Stimulated activated CD4-positive, alpha-beta T cell treated with anti-CD3 and anti-CD28 coated beads, Interleukin-4, amount 100 ng/mL, for 48 hours (primary cell): ENCODE data around the gene SLC18A3.

Experiments
- DNase-seq, 2 donors: peaks; one replicate each; pipeline ENCODE4 v3.0.0-alpha.2; 2020; ENCODE audit warnings: low read depth in 2 of 2

SLC18A3 gene

DNA sequence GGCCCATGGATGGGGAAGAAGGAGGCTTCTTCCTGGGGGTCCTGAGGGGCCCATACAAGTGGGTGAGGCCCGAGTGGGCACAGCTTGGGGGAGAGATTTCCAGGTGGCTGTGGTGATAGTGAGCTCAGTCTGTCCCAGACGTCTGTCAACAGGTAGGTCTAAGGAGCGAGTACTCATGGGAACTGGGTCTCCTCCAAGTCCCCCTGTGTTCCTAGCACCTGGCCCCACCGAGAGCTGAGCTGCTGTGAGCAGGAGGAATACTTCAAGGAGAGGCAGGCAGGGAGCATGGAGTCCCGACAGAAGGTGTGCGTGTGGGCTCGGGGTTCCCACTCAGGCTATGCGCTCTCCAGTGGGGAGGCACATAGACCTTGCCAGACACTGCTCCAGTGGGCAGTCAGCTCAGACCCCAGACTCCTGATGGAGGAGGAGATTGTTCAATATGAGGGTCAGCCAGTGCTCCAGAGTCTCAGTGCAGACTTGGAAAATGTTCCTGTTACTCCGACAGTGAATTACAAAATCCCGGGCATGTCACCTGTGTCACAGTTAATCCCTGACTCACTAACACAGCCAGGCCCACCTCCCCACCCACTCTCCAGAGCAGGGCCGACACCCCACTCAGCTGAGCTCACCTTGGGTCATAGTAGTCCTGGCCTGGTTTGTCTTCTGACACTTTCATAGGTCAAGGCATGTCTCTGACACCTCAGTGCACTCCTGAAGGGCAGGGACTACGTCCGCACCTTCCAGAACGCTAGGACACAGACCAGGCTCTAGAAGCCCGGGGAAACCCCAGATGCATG lies 41.1 kb downstream of the SLC18A3 start:
- DNase-seq, result no peak

DNA sequence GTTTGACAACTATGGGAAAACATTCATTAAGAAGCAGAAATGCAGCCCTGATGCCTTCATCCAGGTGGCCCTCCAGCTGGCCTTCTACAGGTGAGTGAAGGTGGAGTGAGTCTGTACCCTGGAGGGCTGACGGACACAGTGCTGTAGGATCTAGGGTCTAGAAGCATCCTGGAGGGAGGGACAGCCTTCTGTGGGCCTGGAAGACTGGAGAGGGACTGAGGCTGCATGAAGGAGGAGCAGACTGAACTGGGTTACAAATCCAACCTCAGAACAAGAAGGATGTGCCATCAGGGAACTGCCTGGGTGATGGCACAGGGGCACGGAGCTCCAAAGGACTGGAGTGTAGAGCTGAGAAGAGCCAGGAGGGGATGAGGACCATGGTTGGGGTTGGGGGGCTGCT lies 41.8 kb downstream of the SLC18A3 start:
- DNase-seq, result no peak

DNA sequence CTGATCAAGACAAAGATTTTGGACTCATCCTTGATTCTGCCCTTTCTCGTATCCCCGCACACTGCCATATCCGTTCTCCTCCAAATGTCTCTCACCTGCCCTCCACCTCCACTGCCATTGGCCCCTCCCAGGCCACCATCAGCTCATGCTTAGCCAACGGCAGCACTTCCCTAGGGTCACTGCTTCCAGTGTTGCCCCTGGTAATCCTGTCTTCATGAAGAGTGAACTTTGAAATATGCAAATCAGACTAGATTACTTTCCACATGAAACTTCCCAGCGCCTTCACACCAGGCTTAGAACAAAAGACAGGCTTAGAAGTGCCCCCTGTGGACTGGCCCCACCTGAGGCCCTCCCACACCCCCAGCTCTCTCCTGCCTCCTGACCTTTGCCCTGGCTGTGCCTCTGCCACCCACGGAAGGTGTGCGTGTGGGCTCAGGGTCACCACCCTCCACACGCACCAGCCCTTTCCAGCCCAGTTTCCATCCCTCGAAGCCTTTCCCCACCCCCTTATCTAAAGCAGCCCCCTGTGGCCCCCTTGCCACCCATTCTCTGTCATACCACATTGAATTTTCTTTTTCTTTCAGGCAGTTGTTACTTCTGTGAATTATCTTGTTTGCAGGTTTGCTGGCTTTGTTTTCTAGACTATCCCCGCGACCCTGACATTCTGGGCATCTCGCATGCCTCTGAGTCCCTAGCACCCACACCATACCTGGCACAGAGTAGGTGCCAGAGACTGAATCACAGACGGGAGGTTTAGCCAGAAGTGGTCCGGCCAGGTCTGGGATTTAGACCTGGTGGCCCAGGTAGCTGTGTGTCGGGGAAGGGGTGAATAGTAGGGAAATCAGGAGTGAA lies 42.5 kb downstream of the SLC18A3 start:
- no peak for DNase-seq

DNA sequence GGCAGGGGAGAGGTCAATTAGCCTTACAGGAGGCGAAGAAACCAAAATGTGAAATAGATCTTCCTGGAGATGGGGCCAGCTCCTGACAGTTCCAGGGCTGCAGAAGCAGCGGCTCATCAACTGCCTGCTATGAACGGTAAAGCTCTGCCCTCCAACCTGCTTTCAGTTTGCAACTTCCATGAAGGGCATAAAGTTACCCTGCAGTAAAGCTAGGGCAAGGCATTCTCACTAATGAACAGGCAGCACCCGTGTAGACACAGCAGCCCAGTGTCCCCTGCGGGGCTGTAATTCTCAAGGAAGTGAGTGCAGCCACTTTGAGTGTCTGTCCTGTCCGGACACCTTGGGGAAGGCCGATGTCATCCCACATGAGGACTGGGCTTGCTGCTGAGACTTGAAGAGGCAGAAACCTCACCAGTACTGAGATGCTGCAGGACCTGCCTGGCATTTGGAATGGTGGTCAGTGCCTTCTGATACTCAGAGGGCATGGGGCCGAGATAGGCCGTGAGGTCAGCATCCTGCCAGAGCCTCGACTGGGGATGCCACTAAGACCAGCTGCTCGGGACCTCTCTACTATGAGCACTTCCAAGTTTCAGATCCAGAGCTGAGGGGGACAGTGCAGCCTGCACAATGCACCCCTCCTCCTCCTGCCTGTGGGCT lies 43.3 kb downstream of the SLC18A3 start:
- no peak for DNase-seq

DNA sequence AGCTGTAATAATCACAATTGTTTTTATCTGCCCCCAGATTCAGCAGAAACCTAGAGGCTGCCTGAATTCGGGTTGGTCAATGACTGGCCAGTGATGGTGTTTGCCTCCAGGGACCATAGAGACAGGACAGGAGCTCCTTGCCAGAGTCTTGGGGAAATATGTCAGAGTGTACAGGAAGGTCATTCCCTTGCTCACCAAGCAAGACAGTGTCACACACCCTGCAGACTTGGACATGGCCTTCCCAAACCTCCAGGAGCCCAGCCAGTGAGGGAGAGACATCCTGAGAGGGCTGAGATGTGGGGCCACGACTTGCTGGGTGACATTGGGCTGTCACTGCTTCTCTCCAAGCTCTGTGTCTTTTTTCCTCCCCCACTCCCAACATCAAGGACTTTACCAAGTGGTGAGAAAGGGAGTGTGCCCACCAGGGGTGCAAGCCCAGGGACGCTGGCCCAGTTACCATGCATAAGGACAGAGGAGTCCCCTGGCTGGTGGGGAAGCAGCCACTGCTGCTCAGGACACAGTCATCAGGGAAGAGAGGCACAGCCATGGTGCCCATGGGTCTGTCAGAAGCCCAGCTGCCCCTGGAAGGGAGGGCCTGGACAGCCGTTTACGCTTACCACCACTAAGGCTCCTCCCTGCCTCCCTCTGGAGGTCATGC lies 44.1 kb downstream of the SLC18A3 start:
- no peak for DNase-seq

DNA sequence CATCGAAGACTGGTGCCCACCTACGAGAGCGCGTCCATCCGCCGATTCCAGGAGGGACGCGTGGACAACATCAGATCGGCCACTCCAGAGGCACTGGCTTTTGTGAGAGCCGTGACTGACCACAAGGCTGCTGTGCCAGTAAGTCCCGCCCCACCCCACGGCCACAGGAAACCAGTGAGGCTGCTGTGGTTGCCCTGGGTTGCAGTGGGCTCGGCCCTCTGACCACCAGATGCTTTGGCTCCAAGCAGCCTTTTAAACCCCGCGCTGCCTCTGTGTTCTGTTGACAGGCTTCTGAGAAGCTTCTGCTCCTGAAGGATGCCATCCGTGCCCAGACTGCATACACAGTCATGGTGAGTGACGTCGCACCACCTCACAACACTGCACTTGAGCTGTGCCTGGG lies 45.0 kb downstream of the SLC18A3 start:
- DNase-seq, result no peak

DNA sequence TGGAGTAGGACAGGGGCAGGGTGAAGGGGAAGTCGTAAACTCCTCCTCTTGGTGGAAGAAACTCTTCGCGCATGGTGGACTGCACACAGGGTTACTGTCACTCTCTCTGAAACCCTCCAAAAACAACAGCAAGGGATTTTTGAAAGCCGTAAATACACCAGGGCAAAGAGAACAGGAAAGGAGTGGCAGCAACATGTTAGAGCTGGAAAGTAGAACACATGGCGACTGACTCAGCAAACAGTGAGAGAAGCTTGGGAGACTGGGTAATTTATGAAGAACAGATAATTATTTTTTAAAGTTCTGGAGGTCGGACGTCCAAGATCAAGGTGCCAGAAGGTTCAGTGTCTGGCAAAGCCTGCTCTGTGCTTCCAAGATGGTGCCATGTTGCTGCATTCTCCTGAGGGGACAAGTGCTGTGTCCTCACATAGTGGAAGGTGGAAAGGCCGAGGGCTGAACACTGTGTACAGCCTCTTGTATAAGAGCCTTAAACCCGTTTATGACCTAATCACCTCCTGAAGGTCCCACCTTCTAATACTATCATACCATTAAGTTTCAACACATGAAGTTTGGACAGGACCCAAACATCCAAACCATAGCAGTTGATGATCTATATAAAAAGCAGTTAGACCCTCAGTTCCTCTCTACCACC lies 46.9 kb downstream of the SLC18A3 start:
- no peak for DNase-seq

DNA sequence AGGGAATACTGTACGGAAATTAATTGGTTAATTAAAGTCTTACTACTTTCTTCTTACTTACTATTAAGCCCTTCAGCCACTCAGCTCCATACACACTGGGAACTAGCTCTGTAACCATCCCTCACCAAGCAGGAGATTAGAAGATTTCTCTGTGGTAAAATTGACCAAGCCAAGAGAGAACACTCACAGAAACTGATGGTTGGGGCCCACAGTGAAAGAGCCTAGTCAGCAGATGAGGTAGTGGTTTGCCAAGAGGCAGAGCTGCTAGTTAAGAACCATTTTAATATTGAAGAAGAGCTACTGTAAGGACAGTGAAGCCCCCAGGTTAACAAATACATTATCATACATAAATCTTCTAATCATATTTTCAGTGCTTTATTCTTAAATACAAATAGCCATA lies 47.5 kb downstream of the SLC18A3 start:
- DNase-seq, result no peak

DNA sequence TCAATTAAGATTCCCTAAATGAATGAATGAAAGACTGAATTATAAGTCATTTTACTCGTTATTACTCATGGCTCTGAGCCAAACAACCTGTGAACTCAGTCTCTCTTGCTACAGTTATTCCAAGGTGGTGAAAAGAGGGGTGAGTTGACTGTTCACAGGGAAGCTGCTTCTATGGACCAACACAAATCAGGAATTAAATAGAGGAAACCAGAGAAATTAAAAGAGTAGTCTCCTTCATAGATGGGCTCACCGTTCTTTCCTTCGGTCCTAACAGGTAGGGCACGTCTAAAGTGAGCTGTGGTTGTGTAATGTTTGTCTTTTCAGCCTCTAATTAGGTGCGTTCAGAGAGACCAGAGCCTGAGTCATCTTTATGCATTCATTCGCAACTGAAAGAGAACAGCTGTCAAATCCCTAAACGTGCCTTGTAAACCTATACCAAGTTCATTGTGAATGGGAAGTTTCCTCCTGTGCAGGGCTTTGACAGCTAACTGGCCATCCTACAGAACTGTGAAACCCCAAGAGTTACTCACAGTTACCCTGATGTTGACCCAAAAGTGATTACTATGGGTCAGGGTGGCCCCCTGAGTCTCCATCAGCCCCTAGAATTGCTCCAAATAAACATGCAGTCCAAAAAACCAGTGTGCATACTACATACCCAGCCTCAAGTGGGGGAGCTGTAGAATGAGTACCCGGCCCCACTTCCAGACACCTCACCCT lies 51.2 kb downstream of the SLC18A3 start:
- DNase-seq, result no peak
